ENCODE measurements around the gene AGAP3. TPM values are rescaled to one million over a fixed set of nuclear protein-coding genes. Genes with fewer than 3 reads are reported as not detected.

Gene AGAP3
- total and polyA plus RNA-seq, 2 of the 4 experiments (the other 2 are of a cell fraction) = 35.3 to 93.9 TPM

GRCh38 chr7:151121380-151122170, 35.3 kb downstream of the AGAP3 start:
- Histone ChIP-seq H2AK9ac (replicated peaks; ENCODE audit: low read depth, low read length, poor library complexity) (no peak overlapping the region), H3K56ac (ENCODE audit: extremely low read depth, insufficient read depth, low read length) (no peak overlapping the region), H2AFZ (replicated peaks; ENCODE audit: low read length, poor library complexity) (no peak overlapping the region), H2BK5ac (ENCODE audit: low read depth, low read length, poor library complexity, severe bottlenecking) (no peak overlapping the region), H3K23ac (ENCODE audit: low read depth, low read length) (no peak overlapping the region), H2BK15ac (ENCODE audit: low read depth, low read length) (no peak overlapping the region), H3K27ac (ENCODE audit: insufficient read depth, low read length) (no peak overlapping the region), H3K18ac (ENCODE audit: low read depth, low read length) (no peak overlapping the region), H2BK20ac (ENCODE audit: low read depth, low read length) (no peak overlapping the region), H3K9me3 (ENCODE audit: control insufficient read depth, insufficient read depth, low read length) (no peaks in the 10 kb centered on the region), H3K4me3 (ENCODE audit: insufficient read depth, low read depth, low read length) (no peak overlapping the region), H3K27me3 (ENCODE audit: control insufficient read depth, insufficient read depth, low read length) (no peaks in the 10 kb centered on the region), H2BK120ac (ENCODE audit: low read depth, low read length) (no peak overlapping the region), H3K14ac (replicated peaks; ENCODE audit: low read depth, low read length) (no peak overlapping the region), H3K4ac (ENCODE audit: low read depth, low read length) (no peak overlapping the region), H4K8ac (ENCODE audit: low read depth in 2 of 2, low read length in 2 of 2) (no peak overlapping the region), H4K20me1 (ENCODE audit: insufficient read depth, low read length) (peaks cover 38% of the 10 kb centered on the region), H4K5ac (ENCODE audit: low read depth, low read length) (no peak overlapping the region), H3K9me1 (ENCODE audit: insufficient read depth, low read length) (no peaks in the 10 kb centered on the region), H3K4me2 (ENCODE audit: low read depth, low read length) (no peak overlapping the region), H3K4me1 (ENCODE audit: control insufficient read depth, insufficient read depth, low read length) (no peaks in the 10 kb centered on the region), H4K91ac (ENCODE audit: insufficient read depth, low read depth, low read length) (no peak overlapping the region), H3K79me1 (ENCODE audit: low read depth in 1 of 2, low read length in 2 of 2) (peaks cover 14 to 45% of the 10 kb centered on the region in 2 experiments), H3K36me3 (ENCODE audit: control insufficient read depth, insufficient read depth, low read length) (peaks cover 73% of the 10 kb centered on the region), H3K9ac (ENCODE audit: low read depth, low read length) (no peak overlapping the region), H2AK5ac (ENCODE audit: low read depth, low read length) (no peak overlapping the region)
- dilution Hi-C loops (cut with HindIII; ENCODE audit: low sequenced_read_pairs, unreplicated experiment) = no loop called here
- TF ChIP-seq SMC3 (IDR thresholded peaks at IDR 0.05; ENCODE audit: low read depth, low read length) = no peak
- TF ChIP-seq RFX5 (IDR thresholded peaks at IDR 0.05; ENCODE audit: low read depth, low read length) = no peak
- TF ChIP-seq USF2 (IDR thresholded peaks at IDR 0.05; ENCODE audit: low read depth, low read length) = no peak
- no peak for TF ChIP-seq MAZ (IDR thresholded peaks at IDR 0.05; ENCODE audit: borderline replicate concordance, low read depth, low read length)
- TF ChIP-seq CEBPB (IDR thresholded peaks at IDR 0.05; ENCODE audit: low read depth, low read length) = no peak
- TF ChIP-seq CTCF (conservative IDR thresholded peaks at IDR 0.05; ENCODE audit: low read depth, low read length) = no peak
- TF ChIP-seq MXI1 (IDR thresholded peaks at IDR 0.05; ENCODE audit: borderline replicate concordance, low read depth, low read length) = no peak
- TF ChIP-seq FOS (IDR thresholded peaks at IDR 0.05; ENCODE audit: low read depth, low read length) = no peak
- no peak for TF ChIP-seq ELK1 (IDR thresholded peaks at IDR 0.05; ENCODE audit: borderline replicate concordance, low read depth, low read length)
- ChIA-PET CTCF (no interaction called here), POLR2A (ENCODE audit: unreplicated experiment) (no interaction called here)
- in situ Hi-C loops (cut with MboI; ENCODE audit: low sequenced_read_pairs) = loop anchor here (10.0 to 25.0 kb wide), 2 partner anchors 183 to 334 kb away; no protein-coding TSS in a partner anchor
- WGBS, 2 experiments (ENCODE audit: extremely low coverage in 2 of 2, insufficient read length in 1 of 2) = 89% methylated on average over 22 of the region's 30 CpGs; no CpG with 5 or more reads in 1 of the 2 experiments
- DNase-seq (no peak), ATAC-seq (ENCODE audit: low read depth) (no peak)
- no TSS peak for BruUV-seq (replicated peaks)
- intact Hi-C loops (cut with micrococcal nuclease) = loop anchor here (5.0 kb wide), 1 partner anchor 181 kb away; no protein-coding TSS in a partner anchor
